ENCODE data around the gene PGRMC1.

GRCh38 chrX:119236623-119237561 lies 807 bp downstream of the PGRMC1 start:
- TF ChIP-seq CTCF (IDR thresholded peaks at IDR 0.05; ENCODE audit: low read length) (no peak), EZH2 (IDR thresholded peaks at IDR 0.05; ENCODE audit: borderline replicate concordance, low read length) (no peak)
